Smooth muscle cell (in vitro differentiated cells): ENCODE data around the gene MAOA. TPM values are rescaled to one million over a fixed set of nuclear protein-coding genes. Genes with fewer than 3 reads are reported as not detected.

Experiments
- DNase-seq: peaks from one replicate; lab custom pipeline; 2025; ENCODE audit not compliant: unreplicated experiment; lab: John Stamatoyannopoulos, UW
- H2AFZ ChIP-seq: fragments of 200-600 bp; sonication (generic); 2 replicates; pipeline ENCODE4 v1.6.0; 2016; ENCODE audit warnings: antibody characterized with exemption, low read depth, mild to moderate bottlenecking
- H3F3A ChIP-seq: fragments of 200-600 bp; sonication (generic); 2 replicates; pipeline ENCODE4 v1.6.0; 2017; ENCODE audit warnings: antibody characterized with exemption, low read depth
- H3K27ac ChIP-seq: fragments of 200-600 bp; sonication (generic); 2 replicates; pipeline ENCODE4 v1.5.1; 2016; ENCODE audit warnings: low read depth, mild to moderate bottlenecking
- H3K27me3 ChIP-seq: fragments of 200-600 bp; sonication (generic); 2 replicates; pipeline ENCODE4 v1.6.1; 2016; ENCODE audit warnings: low read depth, mild to moderate bottlenecking
- H3K36me3 ChIP-seq: fragments of 200-600 bp; sonication (generic); 2 replicates; pipeline ENCODE4 v1.5.1; 2016; ENCODE audit warnings: low read depth
- H3K4me1 ChIP-seq: fragments of 200-600 bp; sonication (generic); 2 replicates; pipeline ENCODE4 v1.5.1; 2016; ENCODE audit warnings: low read depth
- H3K4me2 ChIP-seq: fragments of 200-600 bp; sonication (generic); 2 replicates; pipeline ENCODE4 v1.6.0; 2016; ENCODE audit warnings: mild to moderate bottlenecking
- H3K4me3 ChIP-seq: fragments of 200-600 bp; sonication (generic); 2 replicates; pipeline ENCODE4 v1.5.1; 2016; ENCODE audit warnings: mild to moderate bottlenecking
- H3K79me2 ChIP-seq: fragments of 200-600 bp; sonication (generic); 2 replicates; pipeline ENCODE4 v1.6.0; 2016; ENCODE audit warnings: low read depth, mild to moderate bottlenecking
- H3K9ac ChIP-seq: fragments of 200-600 bp; sonication (generic); 2 replicates; pipeline ENCODE4 v1.6.0; 2016; ENCODE audit warnings: low read depth
- H3K9me3 ChIP-seq: fragments of 200-600 bp; sonication (generic); replicated peaks from 2 replicates; pipeline ENCODE4 v1.5.1; 2016; ENCODE audit warnings: low read depth
- H4K20me1 ChIP-seq: fragments of 200-600 bp; sonication (generic); 2 replicates; pipeline ENCODE4 v1.6.0; 2016; ENCODE audit warnings: low read depth
- CTCF ChIP-seq: fragments of 200-600 bp; sonication (generic); IDR thresholded peaks from 2 replicates; pipeline ENCODE4 v1.5.1; 2017; ENCODE audit warnings: borderline replicate concordance, mild to moderate bottlenecking, antibody characterized with exemption; ENCODE audit not compliant: insufficient read depth, poor library complexity, severe bottlenecking
- WGBS: methylation state at CpG from one replicate; pipeline ENCODE4 v1.1.7; 2016; ENCODE audit warnings: low lambda C conversion rate; 5-methylcytosine and 5-hydroxymethylcytosine counted together
- polyA plus RNA-seq: library from polyadenylated mRNA; unstranded; fragments of >200 nt; fragmentation: Nextera tagmentation; extraction: Ambion mirVana; gene quantifications from 2 replicates; pipeline ENCODE4 v1.2.1, GENCODE V29; 2016
- total RNA-seq: library from RNA; depleted of rRNA; stranded (reverse); fragments of >200 nt; gene quantifications from 2 replicates; pipeline ENCODE4 v1.2.3, GENCODE V29; 2014

MAOA gene
- total and polyA plus RNA-seq, 2 experiments from 2014 or later: 1.2 to 1.6 TPM

GRCh38 chrX:43758044-43758443 is 101.9 kb downstream of the MAOA start:
- Histone ChIP-seq H3K79me2 (no peaks in the 10 kb centered on the region), H3K9ac (no peak overlapping the region), H3K9me3 (no peaks in the 10 kb centered on the region), H3K36me3 (no peaks in the 10 kb centered on the region), H2AFZ (no peak overlapping the region), H3K4me2 (no peak overlapping the region), H3K27me3 (no peaks in the 10 kb centered on the region), H3K4me1 (no peaks in the 10 kb centered on the region), H4K20me1 (no peaks in the 10 kb centered on the region), H3K27ac (no peak overlapping the region), H3K4me3 (no peak overlapping the region), H3F3A (no peaks in the 10 kb centered on the region)
- DNase-seq: no peak
- 71% methylated on average over 7 of the region's 7 CpGs for WGBS
- no peak for TF ChIP-seq CTCF

- no peak overlapping the region for H3K4me3 ChIP-seq
- no peak for TF ChIP-seq CTCF
- 79% methylated on average over 5 of the region's 5 CpGs for WGBS
- H3K27me3 ChIP-seq: no peaks in the 10 kb centered on the region
- no peaks in the 10 kb centered on the region for H4K20me1 ChIP-seq
- H3F3A ChIP-seq: no peaks in the 10 kb centered on the region
- H3K4me1 ChIP-seq: no peaks in the 10 kb centered on the region
- no peak overlapping the region for H3K27ac ChIP-seq
- no peaks in the 10 kb centered on the region for H3K79me2 ChIP-seq
- H2AFZ ChIP-seq: no peak overlapping the region
- H3K9me3 ChIP-seq: peaks cover 4% of the 10 kb centered on the region
- no peak for DNase-seq
- no peaks in the 10 kb centered on the region for H3K36me3 ChIP-seq
- no peak overlapping the region for H3K4me2 ChIP-seq
- no peak overlapping the region for H3K9ac ChIP-seq
These were observed 130.0 kb downstream of the MAOA start for GRCh38 chrX:43785930-43786591.

Other genes with a start within 250 kb of the MAOA start
- not detected in 2 replicates for gene MAOB, start 226.2 kb downstream of the MAOA start, total RNA-seq
- 0.07 and 0.93 TPM in 2 replicates for gene MAOB, start 226.2 kb downstream of the MAOA start, polyA plus RNA-seq